ENCODE measurements around the gene LMAN1L.
A peak's percentile ranks its signal among the peaks of the same experiment; 100 is the strongest.

LMAN1L gene

DNA sequence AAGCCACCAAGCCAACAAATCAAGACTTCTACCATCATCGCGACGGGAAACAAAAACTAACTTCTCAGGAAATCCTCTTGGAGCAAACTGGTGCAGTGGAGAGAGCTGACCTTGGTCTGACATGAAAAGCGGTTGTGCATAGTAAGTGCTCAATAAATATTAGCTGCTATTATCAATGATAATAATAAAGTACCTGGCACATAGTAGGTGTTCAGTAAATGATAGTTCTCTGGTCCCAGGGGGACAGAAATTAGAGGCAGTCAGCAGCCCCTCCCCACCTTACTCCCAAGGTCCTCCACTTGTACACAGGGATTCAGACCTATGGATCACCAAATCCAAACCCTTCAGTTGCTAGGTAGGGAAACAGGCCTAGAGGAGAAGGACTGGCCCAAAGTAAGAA is 36.7 kb upstream of the LMAN1L start:
- TF ChIP-seq, protein P1, sequence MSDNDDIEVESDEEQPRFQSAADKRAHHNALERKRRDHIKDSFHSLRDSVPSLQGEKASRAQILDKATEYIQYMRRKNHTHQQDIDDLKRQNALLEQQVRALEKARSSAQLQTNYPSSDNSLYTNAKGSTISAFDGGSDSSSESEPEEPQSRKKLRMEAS (IDR thresholded peaks at IDR 0.05; ENCODE audit: low read depth, low read length), result no peak
- TF ChIP-seq, protein P2, sequence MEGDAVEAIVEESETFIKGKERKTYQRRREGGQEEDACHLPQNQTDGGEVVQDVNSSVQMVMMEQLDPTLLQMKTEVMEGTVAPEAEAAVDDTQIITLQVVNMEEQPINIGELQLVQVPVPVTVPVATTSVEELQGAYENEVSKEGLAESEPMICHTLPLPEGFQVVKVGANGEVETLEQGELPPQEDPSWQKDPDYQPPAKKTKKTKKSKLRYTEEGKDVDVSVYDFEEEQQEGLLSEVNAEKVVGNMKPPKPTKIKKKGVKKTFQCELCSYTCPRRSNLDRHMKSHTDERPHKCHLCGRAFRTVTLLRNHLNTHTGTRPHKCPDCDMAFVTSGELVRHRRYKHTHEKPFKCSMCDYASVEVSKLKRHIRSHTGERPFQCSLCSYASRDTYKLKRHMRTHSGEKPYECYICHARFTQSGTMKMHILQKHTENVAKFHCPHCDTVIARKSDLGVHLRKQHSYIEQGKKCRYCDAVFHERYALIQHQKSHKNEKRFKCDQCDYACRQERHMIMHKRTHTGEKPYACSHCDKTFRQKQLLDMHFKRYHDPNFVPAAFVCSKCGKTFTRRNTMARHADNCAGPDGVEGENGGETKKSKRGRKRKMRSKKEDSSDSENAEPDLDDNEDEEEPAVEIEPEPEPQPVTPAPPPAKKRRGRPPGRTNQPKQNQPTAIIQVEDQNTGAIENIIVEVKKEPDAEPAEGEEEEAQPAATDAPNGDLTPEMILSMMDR (IDR thresholded peaks at IDR 0.05; ENCODE audit: low read depth, low read length), result no peak
- no peak for TF ChIP-seq POLR2A (IDR thresholded peaks at IDR 0.05; ENCODE audit: extremely low read depth, insufficient read length)
- no peak for TF ChIP-seq MYC (IDR thresholded peaks at IDR 0.05; ENCODE audit: low read depth, low read length)
- H3K4me3 ChIP-seq (ENCODE audit: low read depth, low read length), result no peak overlapping the region

DNA sequence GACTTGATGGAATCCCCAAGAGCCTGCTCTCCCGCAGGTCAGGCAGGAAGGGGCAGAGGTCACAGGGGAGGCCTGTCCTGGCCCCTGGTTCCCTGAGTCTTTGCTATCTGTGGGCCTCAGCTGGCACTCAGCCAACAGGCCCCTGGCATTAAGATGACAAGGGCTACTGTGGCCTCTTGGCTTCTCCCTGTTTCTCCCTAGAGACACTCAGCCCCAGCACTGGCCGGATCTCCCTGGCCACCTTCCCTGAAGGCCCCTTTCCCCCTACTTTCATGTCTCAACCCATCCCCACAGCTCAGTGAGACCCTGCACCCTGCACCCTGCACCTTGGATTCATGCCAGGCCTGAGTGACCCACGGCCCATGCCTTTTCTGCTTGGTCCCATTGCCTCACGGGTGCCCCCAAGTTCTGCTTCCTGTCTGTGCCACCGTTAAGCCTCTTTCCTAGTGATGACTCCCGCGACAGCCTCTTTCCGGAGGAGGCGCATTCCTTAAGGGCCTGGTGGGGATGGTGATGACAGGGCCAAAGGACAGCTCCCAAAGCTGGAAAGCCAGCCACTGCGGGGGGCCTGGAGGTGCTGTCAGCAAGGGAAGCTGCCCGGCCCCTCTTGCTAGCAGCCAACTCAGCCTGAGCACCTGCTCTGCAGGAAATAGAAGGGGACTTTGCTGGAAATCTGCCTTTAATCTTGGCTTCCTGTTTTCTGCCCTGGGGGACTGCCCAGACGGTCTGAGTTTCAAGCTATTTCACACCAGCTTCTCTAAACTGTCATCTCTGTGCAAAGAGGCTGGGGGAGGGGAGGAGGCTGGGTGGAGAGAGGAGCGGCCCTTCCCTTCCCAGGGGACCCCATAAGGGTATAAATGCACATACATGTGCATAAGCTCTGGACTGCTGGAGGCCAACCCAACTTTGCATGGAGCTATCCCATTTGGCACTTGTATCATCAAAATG is 35.5 kb upstream of the LMAN1L start:
- peak; percentile 96 for DNase-seq (ENCODE audit: low read depth)
- TF ChIP-seq, protein P1 (IDR thresholded peaks at IDR 0.05; ENCODE audit: low read depth, low read length), result peak; percentile 40
- TF ChIP-seq, protein P2 (IDR thresholded peaks at IDR 0.05; ENCODE audit: low read depth, low read length), result no peak
- TF ChIP-seq MYC (IDR thresholded peaks at IDR 0.05; ENCODE audit: low read depth, low read length), result 0 out of 2 replicates have a peak, but pooled peaks have one; percentile 48
- peak overlapping the region; percentile 18 for H3K4me3 ChIP-seq (ENCODE audit: low read depth, low read length)

More for the DNA sequence above, 36.7 kb upstream of the LMAN1L start:
- DNase-seq (ENCODE audit: low read depth), result no peak

DNA sequence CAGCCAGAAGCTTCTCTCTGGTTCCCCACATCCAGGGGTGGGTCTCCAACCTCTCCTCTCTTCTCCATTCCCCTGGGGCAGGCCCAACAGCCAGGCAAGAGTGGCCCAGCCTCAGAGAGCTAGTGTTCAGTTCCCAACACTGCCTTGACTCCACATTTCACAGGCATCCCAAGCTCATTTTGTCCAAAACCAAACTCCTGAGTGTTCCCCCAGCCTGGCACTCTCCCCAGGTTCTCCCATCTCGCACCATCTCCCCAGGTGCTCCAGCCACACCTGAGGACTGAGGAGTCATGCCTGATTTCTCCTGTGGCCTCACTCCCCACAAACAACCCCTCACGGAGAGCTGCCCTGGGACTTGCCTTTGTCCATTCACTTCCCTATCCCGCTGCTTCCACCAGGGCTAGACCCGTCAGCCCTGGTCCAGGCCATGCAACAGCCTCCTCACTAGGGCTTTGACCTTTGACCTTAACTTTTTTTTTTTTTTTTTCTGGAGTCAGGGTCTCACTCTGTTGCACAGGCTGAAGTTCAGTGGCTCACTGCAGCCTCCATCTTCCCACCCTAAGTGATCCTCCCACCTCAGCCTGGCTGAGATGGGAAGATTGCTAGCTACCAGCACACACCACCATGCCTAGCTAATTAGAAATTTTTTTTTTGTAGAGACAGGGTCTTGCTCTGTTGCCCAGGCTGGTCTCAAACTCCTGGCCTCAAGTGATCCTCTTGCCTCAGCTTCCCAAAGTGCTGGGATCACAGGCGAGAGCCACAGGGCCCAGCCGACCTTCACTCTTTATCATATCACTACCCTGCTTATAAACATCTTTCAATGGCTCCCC is 34.7 kb upstream of the LMAN1L start:
- DNase-seq (ENCODE audit: low read depth), result peak; percentile 52
- H3K4me3 ChIP-seq (ENCODE audit: low read depth, low read length), result peak overlapping the region; percentile 9
- TF ChIP-seq, protein P1 (IDR thresholded peaks at IDR 0.05; ENCODE audit: low read depth, low read length), result no peak
- no peak for TF ChIP-seq POLR2A (IDR thresholded peaks at IDR 0.05; ENCODE audit: extremely low read depth, insufficient read length)
- TF ChIP-seq, protein P2 (IDR thresholded peaks at IDR 0.05; ENCODE audit: low read depth, low read length), result no peak
- no peak for TF ChIP-seq MYC (IDR thresholded peaks at IDR 0.05; ENCODE audit: low read depth, low read length)

DNA sequence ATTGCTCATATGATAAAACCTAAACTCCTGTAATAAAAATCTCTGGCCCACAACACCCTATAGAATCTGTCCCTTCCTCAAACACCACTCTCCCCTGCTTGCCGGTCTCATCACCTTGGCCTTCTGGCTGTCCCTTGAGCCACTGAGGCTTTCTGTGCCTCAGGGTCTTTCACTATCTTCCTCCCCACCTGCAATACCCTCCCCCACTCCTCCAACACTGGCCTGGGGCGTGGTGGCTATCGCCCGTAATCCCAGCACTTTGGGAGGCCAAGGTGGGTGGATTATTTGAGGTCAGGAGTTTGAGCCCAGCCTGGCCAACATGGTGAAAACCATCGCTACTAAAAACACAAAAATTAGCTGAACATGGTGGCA is 34.0 kb upstream of the LMAN1L start:
- no peak for DNase-seq (ENCODE audit: low read depth)
- H3K4me3 ChIP-seq (ENCODE audit: low read depth, low read length), result no peak overlapping the region
- TF ChIP-seq, protein P2 (IDR thresholded peaks at IDR 0.05; ENCODE audit: low read depth, low read length), result no peak
- TF ChIP-seq MYC (IDR thresholded peaks at IDR 0.05; ENCODE audit: low read depth, low read length), result no peak
- TF ChIP-seq, protein P1 (IDR thresholded peaks at IDR 0.05; ENCODE audit: low read depth, low read length), result no peak
- TF ChIP-seq POLR2A (IDR thresholded peaks at IDR 0.05; ENCODE audit: extremely low read depth, insufficient read length), result no peak

DNA sequence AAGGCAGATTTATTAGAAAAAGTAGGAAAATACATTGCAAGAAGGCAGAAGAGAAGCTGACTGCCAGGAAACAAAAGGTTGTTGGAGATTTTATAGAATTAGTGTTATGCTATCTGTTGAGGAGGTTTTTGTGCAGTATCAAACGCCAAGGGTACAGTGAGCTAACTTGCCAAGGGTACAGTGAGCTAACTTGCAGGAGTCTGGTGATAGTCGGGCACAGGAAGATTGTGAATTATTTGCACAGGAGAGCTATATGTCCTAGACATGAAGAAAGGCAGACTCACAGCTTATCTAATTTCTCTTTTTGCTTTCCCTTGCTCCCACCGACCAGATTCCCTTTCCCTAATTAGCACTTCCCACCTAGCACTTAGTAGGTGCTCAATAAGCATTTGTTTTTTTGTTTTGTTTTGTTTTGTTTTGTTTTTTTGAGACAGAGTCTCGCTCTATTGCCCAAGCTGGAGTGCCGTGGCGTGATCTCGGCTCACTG is 33.4 kb upstream of the LMAN1L start:
- no peak for DNase-seq (ENCODE audit: low read depth)
- no peak overlapping the region for H3K4me3 ChIP-seq (ENCODE audit: low read depth, low read length)
- no peak for TF ChIP-seq MYC (IDR thresholded peaks at IDR 0.05; ENCODE audit: low read depth, low read length)
- TF ChIP-seq POLR2A (IDR thresholded peaks at IDR 0.05; ENCODE audit: extremely low read depth, insufficient read length), result no peak
- TF ChIP-seq, protein P2 (IDR thresholded peaks at IDR 0.05; ENCODE audit: low read depth, low read length), result no peak
- TF ChIP-seq, protein P1 (IDR thresholded peaks at IDR 0.05; ENCODE audit: low read depth, low read length), result no peak
